Panc1 (cell line): Measurements from ENCODE around the gene PXYLP1. TPM values are rescaled to one million over a fixed set of nuclear protein-coding genes. Genes with fewer than 3 reads are reported as not detected.

Source experiments
- ATAC-seq: fragments of 200-7000 bp; cut with Tn5 transposase; 2 replicates; pipeline ENCODE4 v1.9.1; 2020; ENCODE audit warnings: mild to moderate bottlenecking, moderate library complexity
- BruUV-seq: library from RNA; stranded (reverse); fragments of 400-500 nt; replicated peaks from 2 replicates; lab custom pipeline; 2021; lab: Mats Ljungman, UMichigan
- CTCF ChIA-PET: fragments of 300-600 bp; sonication (Branson Sonifier 250); formaldehyde crosslinking; loops from one replicate; lab custom pipeline; 2022; ENCODE audit warnings: antibody characterized with exemption; lab: Charles Lee
- POLR2A ChIA-PET: fragments of 300-600 bp; sonication (Branson Sonifier 250); formaldehyde crosslinking; loops from one replicate; lab custom pipeline; 2022; ENCODE audit warnings: antibody characterized with exemption; lab: Charles Lee
- DNase-seq: peaks from one replicate; pipeline ENCODE4 v3.0.0-alpha.2; 2010; ENCODE audit warnings: low read depth, low spot score
- H3K27ac ChIP-seq: 2 replicates; pipeline ENCODE4 v1.5.1; 2011; ENCODE audit warnings: mild to moderate bottlenecking, low read length, inconsistent platforms
- H3K27me3 ChIP-seq: fragments of 200-500 bp; sonication (Bioruptor generic); 2 replicates; pipeline ENCODE4 v1.6.0; 2014; ENCODE audit warnings: low read length, inconsistent platforms; ENCODE audit not compliant: control insufficient read depth, insufficient read depth
- H3K36me3 ChIP-seq: fragments of 200-500 bp; sonication (Bioruptor generic); 2 replicates; pipeline ENCODE4 v1.5.1; 2014; ENCODE audit warnings: inconsistent platforms, mild to moderate bottlenecking, low read length, moderate library complexity; ENCODE audit not compliant: control insufficient read depth, insufficient read depth
- H3K4me1 ChIP-seq: 2 replicates; pipeline ENCODE4 v1.5.1; 2011; ENCODE audit warnings: inconsistent platforms, mild to moderate bottlenecking, low read length, moderate library complexity; ENCODE audit not compliant: control insufficient read depth, insufficient read depth
- H3K4me3 ChIP-seq, 2 experiments: 2 replicates each; pipeline ENCODE4 v1.5.1; 2011 to 2012; ENCODE audit warnings: low read depth in 2 of 2, low read length in 2 of 2, mild to moderate bottlenecking in 2 of 2, inconsistent platforms in 1 of 2, moderate library complexity in 1 of 2
- H3K9me3 ChIP-seq: fragments of 200-500 bp; sonication (Bioruptor generic); 2 replicates; pipeline ENCODE4 v1.5.1; 2014; ENCODE audit warnings: low read depth, mild to moderate bottlenecking, inconsistent platforms, low read length, moderate library complexity; ENCODE audit not compliant: control insufficient read depth, insufficient read depth
- POLR2AphosphoS5 ChIP-seq: IDR thresholded peaks from 2 replicates; pipeline ENCODE4 v1.6.1; 2012; ENCODE audit warnings: mild to moderate bottlenecking, low read depth, low read length, moderate library complexity
- SIN3A ChIP-seq: IDR thresholded peaks from 2 replicates; pipeline ENCODE4 v1.6.1; 2012; ENCODE audit warnings: low read depth, mild to moderate bottlenecking, low read length, moderate library complexity, borderline replicate concordance; ENCODE audit not compliant: insufficient read depth
- TCF7L2 ChIP-seq: IDR thresholded peaks from 2 replicates; pipeline ENCODE4 v1.6.1; 2011; ENCODE audit warnings: mild to moderate bottlenecking, low read depth, low read length, inconsistent platforms
- in situ Hi-C: cut with HindIII; loops from 2 replicates; pipeline ENCODE4 v1.10.0; 2016; ENCODE audit warnings: low sequenced_read_pairs, low pct_unique_long_range_greater_than_20kb
- intact Hi-C: fragments of 100-400 bp; cut with micrococcal nuclease; formaldehyde crosslinking; loops from one replicate; pipeline ENCODE4 v1.10.0; 2022; ENCODE audit not compliant: unreplicated experiment
- total RNA-seq: library from RNA; stranded (reverse); gene quantifications from one replicate; pipeline ENCODE4 v1.2.1, GENCODE V29; 2021; ENCODE audit not compliant: unreplicated experiment
- TF ChIP-seq, protein P1 (sequence below), 2 experiments: IDR thresholded peaks; 2 replicates each; pipeline ENCODE4 v1.6.1; 2011 to 2012; ENCODE audit warnings: low read depth in 2 of 2, control low read depth in 1 of 2, low read length in 1 of 2, mild to moderate bottlenecking in 1 of 2, moderate library complexity in 1 of 2; ENCODE audit not compliant: insufficient read depth in 1 of 2
- TF ChIP-seq, protein P2 (sequence below): fragments of 450-650 bp; IDR thresholded peaks from 2 replicates; pipeline ENCODE4 v1.5.1; 2017; ENCODE audit warnings: mild to moderate bottlenecking

Gene PXYLP1
- total RNA-seq, 1 experiment from 2014 or later: 1.4 TPM

DNA sequence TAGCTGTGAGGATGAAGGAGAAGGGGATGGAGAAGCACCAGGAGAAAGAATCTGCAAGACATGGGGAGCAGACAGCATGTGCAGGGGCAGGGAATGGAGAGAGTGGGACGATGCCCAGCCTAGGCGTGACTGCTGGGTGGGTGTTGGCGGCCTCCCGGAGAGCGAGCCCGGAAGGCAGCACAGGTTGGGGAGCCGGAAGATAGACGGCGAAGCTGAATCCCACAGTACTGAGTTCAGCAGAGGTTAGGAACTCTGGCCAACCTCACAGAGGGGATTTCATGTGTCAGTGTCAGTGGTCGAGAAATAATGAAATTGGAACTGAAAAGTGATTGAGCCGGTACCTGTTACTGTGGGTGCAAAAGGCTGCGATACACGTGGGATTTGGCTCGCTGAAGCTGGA is 55.2 kb downstream of the PXYLP1 start:
- no TSS peak for BruUV-seq
- Histone ChIP-seq H3K4me1 (no peaks in the 10 kb centered on the region), H3K27me3 (no peaks in the 10 kb centered on the region), H3K27ac (no peak overlapping the region), H3K36me3 (no peaks in the 10 kb centered on the region), H3K9me3 (no peaks in the 10 kb centered on the region), H3K4me3 (no peak overlapping the region)
- ChIA-PET CTCF (no interaction called here), POLR2A (no interaction called here)
- intact Hi-C loops (no loop called here), in situ Hi-C loops (no loop called here)
- TF ChIP-seq SIN3A: no peak
- TF ChIP-seq, protein P1, sequence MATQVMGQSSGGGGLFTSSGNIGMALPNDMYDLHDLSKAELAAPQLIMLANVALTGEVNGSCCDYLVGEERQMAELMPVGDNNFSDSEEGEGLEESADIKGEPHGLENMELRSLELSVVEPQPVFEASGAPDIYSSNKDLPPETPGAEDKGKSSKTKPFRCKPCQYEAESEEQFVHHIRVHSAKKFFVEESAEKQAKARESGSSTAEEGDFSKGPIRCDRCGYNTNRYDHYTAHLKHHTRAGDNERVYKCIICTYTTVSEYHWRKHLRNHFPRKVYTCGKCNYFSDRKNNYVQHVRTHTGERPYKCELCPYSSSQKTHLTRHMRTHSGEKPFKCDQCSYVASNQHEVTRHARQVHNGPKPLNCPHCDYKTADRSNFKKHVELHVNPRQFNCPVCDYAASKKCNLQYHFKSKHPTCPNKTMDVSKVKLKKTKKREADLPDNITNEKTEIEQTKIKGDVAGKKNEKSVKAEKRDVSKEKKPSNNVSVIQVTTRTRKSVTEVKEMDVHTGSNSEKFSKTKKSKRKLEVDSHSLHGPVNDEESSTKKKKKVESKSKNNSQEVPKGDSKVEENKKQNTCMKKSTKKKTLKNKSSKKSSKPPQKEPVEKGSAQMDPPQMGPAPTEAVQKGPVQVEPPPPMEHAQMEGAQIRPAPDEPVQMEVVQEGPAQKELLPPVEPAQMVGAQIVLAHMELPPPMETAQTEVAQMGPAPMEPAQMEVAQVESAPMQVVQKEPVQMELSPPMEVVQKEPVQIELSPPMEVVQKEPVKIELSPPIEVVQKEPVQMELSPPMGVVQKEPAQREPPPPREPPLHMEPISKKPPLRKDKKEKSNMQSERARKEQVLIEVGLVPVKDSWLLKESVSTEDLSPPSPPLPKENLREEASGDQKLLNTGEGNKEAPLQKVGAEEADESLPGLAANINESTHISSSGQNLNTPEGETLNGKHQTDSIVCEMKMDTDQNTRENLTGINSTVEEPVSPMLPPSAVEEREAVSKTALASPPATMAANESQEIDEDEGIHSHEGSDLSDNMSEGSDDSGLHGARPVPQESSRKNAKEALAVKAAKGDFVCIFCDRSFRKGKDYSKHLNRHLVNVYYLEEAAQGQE (IDR thresholded peaks at IDR 0.05; ENCODE audit: insufficient read depth in 1 of 2, low read depth in 2 of 2, low read length in 1 of 2): no peak
- TF ChIP-seq, protein P2, sequence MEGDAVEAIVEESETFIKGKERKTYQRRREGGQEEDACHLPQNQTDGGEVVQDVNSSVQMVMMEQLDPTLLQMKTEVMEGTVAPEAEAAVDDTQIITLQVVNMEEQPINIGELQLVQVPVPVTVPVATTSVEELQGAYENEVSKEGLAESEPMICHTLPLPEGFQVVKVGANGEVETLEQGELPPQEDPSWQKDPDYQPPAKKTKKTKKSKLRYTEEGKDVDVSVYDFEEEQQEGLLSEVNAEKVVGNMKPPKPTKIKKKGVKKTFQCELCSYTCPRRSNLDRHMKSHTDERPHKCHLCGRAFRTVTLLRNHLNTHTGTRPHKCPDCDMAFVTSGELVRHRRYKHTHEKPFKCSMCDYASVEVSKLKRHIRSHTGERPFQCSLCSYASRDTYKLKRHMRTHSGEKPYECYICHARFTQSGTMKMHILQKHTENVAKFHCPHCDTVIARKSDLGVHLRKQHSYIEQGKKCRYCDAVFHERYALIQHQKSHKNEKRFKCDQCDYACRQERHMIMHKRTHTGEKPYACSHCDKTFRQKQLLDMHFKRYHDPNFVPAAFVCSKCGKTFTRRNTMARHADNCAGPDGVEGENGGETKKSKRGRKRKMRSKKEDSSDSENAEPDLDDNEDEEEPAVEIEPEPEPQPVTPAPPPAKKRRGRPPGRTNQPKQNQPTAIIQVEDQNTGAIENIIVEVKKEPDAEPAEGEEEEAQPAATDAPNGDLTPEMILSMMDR: no peak
- TF ChIP-seq POLR2AphosphoS5: no peak
- TF ChIP-seq TCF7L2: no peak
- no peak for ATAC-seq
- no peak for DNase-seq

DNA sequence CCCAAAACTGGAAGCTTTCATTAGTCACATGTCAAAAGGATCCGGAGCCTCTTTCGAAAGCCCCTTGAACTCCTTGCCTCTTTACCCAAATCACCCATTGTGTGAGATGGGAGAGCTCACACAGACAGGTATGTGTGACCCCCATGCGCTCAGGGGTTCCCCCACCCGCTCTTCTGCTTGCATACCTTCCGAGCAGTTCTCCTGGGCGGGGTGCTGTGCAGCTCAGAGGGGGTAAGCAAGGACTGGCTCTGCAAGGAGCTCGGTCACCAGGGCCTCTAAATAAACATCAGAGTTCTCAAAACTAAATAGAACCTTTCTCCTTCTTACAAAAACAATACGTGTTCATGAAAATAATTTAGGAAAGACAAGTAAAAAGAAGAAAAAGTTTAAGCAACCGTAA is 55.7 kb downstream of the PXYLP1 start:
- in situ Hi-C loops: no loop called here
- DNase-seq (no peak), ATAC-seq (no peak)
- ChIA-PET CTCF (no interaction called here), POLR2A (no interaction called here)
- Histone ChIP-seq H3K4me1 (no peaks in the 10 kb centered on the region), H3K4me3 (no peak overlapping the region), H3K27me3 (no peaks in the 10 kb centered on the region), H3K9me3 (no peaks in the 10 kb centered on the region), H3K36me3 (no peaks in the 10 kb centered on the region), H3K27ac (no peak overlapping the region)
- BruUV-seq: no TSS peak
- intact Hi-C loops: no loop called here
- TF ChIP-seq POLR2AphosphoS5 (no peak), TCF7L2 (no peak), SIN3A (no peak)
- TF ChIP-seq, protein P1 (IDR thresholded peaks at IDR 0.05; ENCODE audit: insufficient read depth in 1 of 2, low read depth in 2 of 2, low read length in 1 of 2): no peak
- TF ChIP-seq, protein P2: no peak
